HG02884 (cell line): ENCODE measurements around the gene ZMYM1.
"Not testable (repeated sequence)": the region's sequence is repeated elsewhere in the genome, so short reads cannot be mapped to it uniquely, and the experiment has no call there.

Source experiments
- ATAC-seq: cut with Tn5 transposase; IDR thresholded peaks from one replicate; pipeline ENCODE4 v1.9.1; 2021; ENCODE audit warnings: mild to moderate bottlenecking, moderate library complexity; ENCODE audit not compliant: unreplicated experiment

ZMYM1 gene

GRCh38 chr1:35079003-35079930 lies at the start of gene ZMYM1:
Gene ZMYM1 (plus strand): TSS chr1:35079385. CDS start chr1:35093988, 14,603 bp downstream.
- ATAC-seq, result peak; percentile 95

- ATAC-seq, result no peak
Measured at GRCh38 chr1:35029761-35030160, 49.4 kb upstream of the ZMYM1 start.

GRCh38 chr1:35030338-35030737 lies 48.8 kb upstream of the ZMYM1 start:
- ATAC-seq, result no peak

- ATAC-seq, result no peak
Measured at GRCh38 chr1:35030756-35031446, 48.3 kb upstream of the ZMYM1 start.

GRCh38 chr1:35032384-35032739 lies 46.8 kb upstream of the ZMYM1 start:
- no peak for ATAC-seq

- ATAC-seq, result no peak
Measured at GRCh38 chr1:35033346-35033745, 45.8 kb upstream of the ZMYM1 start.

- ATAC-seq, result no peak
Measured at GRCh38 chr1:35036621-35037020, 42.6 kb upstream of the ZMYM1 start.

GRCh38 chr1:35037206-35037605 lies 42.0 kb upstream of the ZMYM1 start:
- no peak for ATAC-seq

- no peak for ATAC-seq
Measured at GRCh38 chr1:35038723-35039122, 40.5 kb upstream of the ZMYM1 start.

GRCh38 chr1:35043498-35043897 lies 35.7 kb upstream of the ZMYM1 start:
- no peak for ATAC-seq

- no peak for ATAC-seq
Measured at GRCh38 chr1:35044431-35044830, 34.8 kb upstream of the ZMYM1 start.

GRCh38 chr1:35046730-35047129 lies 32.5 kb upstream of the ZMYM1 start:
- ATAC-seq, result no peak

- ATAC-seq, result no peak
Measured at GRCh38 chr1:35047188-35047858, 31.9 kb upstream of the ZMYM1 start.

GRCh38 chr1:35049116-35049515 lies 30.1 kb upstream of the ZMYM1 start:
- no peak for ATAC-seq

- no peak for ATAC-seq
Measured at GRCh38 chr1:35053433-35053832, 25.8 kb upstream of the ZMYM1 start.

- ATAC-seq, result not testable (repeated sequence)
Measured at GRCh38 chr1:35054282-35054681, 24.9 kb upstream of the ZMYM1 start.

GRCh38 chr1:35058321-35058720 lies 20.9 kb upstream of the ZMYM1 start:
- ATAC-seq, result not testable (repeated sequence)

GRCh38 chr1:35058988-35059387 lies 20.2 kb upstream of the ZMYM1 start:
- ATAC-seq, result no peak

GRCh38 chr1:35062518-35063196 lies 16.5 kb upstream of the ZMYM1 start:
- no peak for ATAC-seq

- ATAC-seq, result no peak
Measured at GRCh38 chr1:35064265-35064664, 14.9 kb upstream of the ZMYM1 start.

- ATAC-seq, result no peak
Measured at GRCh38 chr1:35069746-35070145, 9.4 kb upstream of the ZMYM1 start.
